ENCODE data around the gene SLC13A5.

The SLC13A5 gene

GRCh38 chr17:6682339-6682738, 30.8 kb downstream of the SLC13A5 start:
- Mint-ChIP-seq H3K27ac (no peak overlapping the region), H3K4me1 (peaks cover 18% of the 10 kb centered on the region), H3K4me3 (no peak overlapping the region), H3K36me3 (no peaks in the 10 kb centered on the region), H3K9me3 (no peaks in the 10 kb centered on the region), H3K27me3 (peaks cover 58% of the 10 kb centered on the region)
- ATAC-seq: no peak

GRCh38 chr17:6681671-6682070, 31.5 kb downstream of the SLC13A5 start:
- no peak overlapping the region for H3K27ac Mint-ChIP-seq
- ATAC-seq: no peak
- peaks cover 21% of the 10 kb centered on the region for H3K4me1 Mint-ChIP-seq
- H3K36me3 Mint-ChIP-seq: no peaks in the 10 kb centered on the region
- H3K4me3 Mint-ChIP-seq: no peak overlapping the region
- H3K27me3 Mint-ChIP-seq: peaks cover 58% of the 10 kb centered on the region
- no peaks in the 10 kb centered on the region for H3K9me3 Mint-ChIP-seq

GRCh38 chr17:6681176-6681575, 32.0 kb downstream of the SLC13A5 start:
- Mint-ChIP-seq H3K4me3 (no peak overlapping the region), H3K27me3 (peaks cover 55% of the 10 kb centered on the region), H3K9me3 (no peaks in the 10 kb centered on the region), H3K4me1 (peaks cover 21% of the 10 kb centered on the region), H3K27ac (no peak overlapping the region), H3K36me3 (no peaks in the 10 kb centered on the region)
- no peak for ATAC-seq

DNA sequence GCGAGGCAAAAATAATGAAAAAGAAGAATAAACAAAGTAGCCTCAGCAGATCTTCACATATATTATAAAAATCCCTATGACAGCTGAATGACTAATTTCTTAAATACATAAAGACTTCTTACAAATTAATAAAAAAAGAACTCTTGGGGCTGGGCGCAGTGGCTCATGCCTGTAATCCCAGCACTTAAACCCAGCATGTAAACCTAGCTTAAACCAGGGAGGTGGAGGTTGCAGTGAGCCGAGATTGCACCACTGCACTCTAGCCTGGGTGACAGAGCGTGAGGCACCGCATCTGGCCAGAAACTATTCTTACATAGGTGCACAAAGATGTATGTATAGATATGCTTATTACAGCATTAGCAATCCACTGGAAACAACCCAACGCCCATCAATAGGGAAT, 33.9 kb downstream of the SLC13A5 start:
- Mint-ChIP-seq H3K4me1 (peaks cover 21% of the 10 kb centered on the region), H3K9me3 (no peaks in the 10 kb centered on the region), H3K27ac (no peak overlapping the region), H3K27me3 (peaks cover 41% of the 10 kb centered on the region), H3K4me3 (no peak overlapping the region), H3K36me3 (peaks cover 5% of the 10 kb centered on the region)
- ATAC-seq: no peak

GRCh38 chr17:6677946-6678345, 35.2 kb downstream of the SLC13A5 start:
- Mint-ChIP-seq H3K9me3 (no peaks in the 10 kb centered on the region), H3K4me1 (peaks cover 21% of the 10 kb centered on the region), H3K27ac (peak overlapping the region; percentile 25), H3K4me3 (no peak overlapping the region), H3K27me3 (peaks cover 41% of the 10 kb centered on the region), H3K36me3 (peaks cover 5% of the 10 kb centered on the region)
- no peak for ATAC-seq

- H3K27me3 Mint-ChIP-seq: peaks cover 37% of the 10 kb centered on the region
- H3K9me3 Mint-ChIP-seq: no peaks in the 10 kb centered on the region
- peak overlapping the region; percentile 25 for H3K27ac Mint-ChIP-seq
- peaks cover 21% of the 10 kb centered on the region for H3K4me1 Mint-ChIP-seq
- peaks cover 5% of the 10 kb centered on the region for H3K36me3 Mint-ChIP-seq
- peak; percentile 36 for ATAC-seq
- no peak overlapping the region for H3K4me3 Mint-ChIP-seq
Measured at GRCh38 chr17:6677158-6677831, 35.9 kb downstream of the SLC13A5 start.

GRCh38 chr17:6676802-6677157, 36.4 kb downstream of the SLC13A5 start:
- Mint-ChIP-seq H3K27ac (no peak overlapping the region), H3K36me3 (peaks cover 5% of the 10 kb centered on the region), H3K4me1 (peaks cover 21% of the 10 kb centered on the region), H3K9me3 (no peaks in the 10 kb centered on the region), H3K4me3 (no peak overlapping the region), H3K27me3 (peaks cover 32% of the 10 kb centered on the region)
- ATAC-seq: no peak

- Mint-ChIP-seq H3K36me3 (peaks cover 11% of the 10 kb centered on the region), H3K27ac (no peak overlapping the region), H3K4me1 (peaks cover 16% of the 10 kb centered on the region), H3K9me3 (no peaks in the 10 kb centered on the region), H3K27me3 (peaks cover 17% of the 10 kb centered on the region), H3K4me3 (no peak overlapping the region)
- no peak for ATAC-seq
Measured at GRCh38 chr17:6675201-6675825, 37.9 kb downstream of the SLC13A5 start.

GRCh38 chr17:6674586-6674985, 38.6 kb downstream of the SLC13A5 start:
- ATAC-seq: no peak
- peaks cover 16% of the 10 kb centered on the region for H3K4me1 Mint-ChIP-seq
- peaks cover 11% of the 10 kb centered on the region for H3K36me3 Mint-ChIP-seq
- no peak overlapping the region for H3K27ac Mint-ChIP-seq
- H3K9me3 Mint-ChIP-seq: no peaks in the 10 kb centered on the region
- H3K27me3 Mint-ChIP-seq: peaks cover 16% of the 10 kb centered on the region
- H3K4me3 Mint-ChIP-seq: no peak overlapping the region

GRCh38 chr17:6671431-6671830, 41.7 kb downstream of the SLC13A5 start:
- Mint-ChIP-seq H3K9me3 (no peaks in the 10 kb centered on the region), H3K27me3 (no peaks in the 10 kb centered on the region), H3K27ac (no peak overlapping the region)

DNA sequence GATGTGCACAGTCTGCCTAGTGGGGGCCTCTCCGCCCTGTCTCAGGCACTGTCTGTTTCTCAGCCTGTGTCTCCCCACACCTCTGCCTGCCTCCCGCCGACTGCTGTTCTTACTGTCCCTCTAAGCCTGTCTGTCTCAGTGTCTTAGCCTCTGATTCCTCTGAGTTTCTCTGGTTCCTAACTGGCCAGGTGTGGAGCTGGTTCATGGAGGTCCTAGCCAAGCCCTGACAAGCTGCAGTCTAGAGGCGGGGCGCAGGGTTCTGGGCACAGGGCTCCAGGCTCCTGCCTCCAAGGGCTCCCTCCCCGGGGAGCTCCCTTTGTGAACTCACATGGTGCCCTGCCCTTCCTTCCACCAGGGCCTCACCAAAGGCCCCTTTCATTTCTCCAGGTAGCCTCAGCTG, 42.2 kb downstream of the SLC13A5 start:
- Mint-ChIP-seq H3K27me3 (no peaks in the 10 kb centered on the region), H3K4me3 (no peak overlapping the region), H3K27ac (no peak overlapping the region), H3K9me3 (no peaks in the 10 kb centered on the region), H3K4me1 (peaks cover 11% of the 10 kb centered on the region), H3K36me3 (peaks cover 17% of the 10 kb centered on the region)
- ATAC-seq: no peak

More at GRCh38 chr17:6671431-6671830, 41.7 kb downstream of the SLC13A5 start:
- Mint-ChIP-seq H3K4me1 (peaks cover 11% of the 10 kb centered on the region), H3K4me3 (no peak overlapping the region), H3K36me3 (peaks cover 17% of the 10 kb centered on the region)
- no peak for ATAC-seq

GRCh38 chr17:6670571-6670970, 42.6 kb downstream of the SLC13A5 start:
- Mint-ChIP-seq H3K4me1 (peaks cover 11% of the 10 kb centered on the region), H3K27me3 (no peaks in the 10 kb centered on the region), H3K4me3 (no peak overlapping the region), H3K27ac (no peak overlapping the region), H3K9me3 (no peaks in the 10 kb centered on the region), H3K36me3 (peaks cover 17% of the 10 kb centered on the region)
- no peak for ATAC-seq

- no peak for ATAC-seq
- no peaks in the 10 kb centered on the region for H3K9me3 Mint-ChIP-seq
- H3K4me3 Mint-ChIP-seq: no peak overlapping the region
- peaks cover 12% of the 10 kb centered on the region for H3K36me3 Mint-ChIP-seq
- no peaks in the 10 kb centered on the region for H3K27me3 Mint-ChIP-seq
- H3K4me1 Mint-ChIP-seq: peaks cover 11% of the 10 kb centered on the region
- H3K27ac Mint-ChIP-seq: no peak overlapping the region
Measured at GRCh38 chr17:6669479-6670212, 43.5 kb downstream of the SLC13A5 start.

DNA sequence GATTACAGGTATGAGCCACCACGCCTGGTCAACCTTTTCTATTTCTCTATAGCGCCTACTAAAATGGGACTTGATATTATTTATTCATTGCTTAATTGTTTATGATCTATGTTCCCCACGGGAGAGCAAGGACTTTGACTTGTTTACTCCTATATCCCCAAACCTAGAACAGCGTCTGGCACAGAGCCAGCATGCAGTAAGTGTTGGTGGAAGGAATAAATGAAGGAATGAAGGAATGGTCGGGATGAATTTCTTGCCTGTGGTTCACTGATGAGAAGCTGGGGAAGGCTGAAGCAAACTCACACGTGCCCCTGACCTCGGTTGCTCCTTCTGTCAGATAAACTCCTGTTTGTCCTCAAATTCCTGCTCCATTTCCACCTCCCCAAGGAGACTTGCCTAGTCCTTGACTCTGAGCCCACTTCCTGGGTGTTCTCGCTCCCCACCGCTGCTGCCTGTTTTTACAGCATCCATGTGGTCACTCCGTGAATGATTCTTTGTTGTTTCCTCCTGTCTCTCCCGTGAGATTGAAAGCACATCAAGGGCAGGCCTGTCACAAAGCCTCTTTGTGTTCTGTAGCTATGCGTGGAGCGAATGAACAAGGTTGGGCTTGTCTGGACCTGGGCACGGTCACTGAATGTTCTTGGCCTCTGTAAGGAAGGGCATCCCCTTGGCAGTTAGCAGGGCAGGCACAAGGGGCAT, 44.3 kb downstream of the SLC13A5 start:
- H3K4me1 Mint-ChIP-seq: peaks cover 11% of the 10 kb centered on the region
- H3K27me3 Mint-ChIP-seq: no peaks in the 10 kb centered on the region
- ATAC-seq: no peak
- peaks cover 12% of the 10 kb centered on the region for H3K36me3 Mint-ChIP-seq
- no peak overlapping the region for H3K27ac Mint-ChIP-seq
- no peaks in the 10 kb centered on the region for H3K9me3 Mint-ChIP-seq
- no peak overlapping the region for H3K4me3 Mint-ChIP-seq

GRCh38 chr17:6668219-6668618, 45.0 kb downstream of the SLC13A5 start:
- Mint-ChIP-seq H3K27ac (no peak overlapping the region), H3K36me3 (peaks cover 12% of the 10 kb centered on the region), H3K9me3 (no peaks in the 10 kb centered on the region), H3K4me1 (peaks cover 11% of the 10 kb centered on the region), H3K4me3 (no peak overlapping the region), H3K27me3 (no peaks in the 10 kb centered on the region)
- ATAC-seq: no peak

Data from stimulated activated memory B cell treated with anti-CD40 and anti-IgM and Interleukin-4, amounts not matched to agents 10 μg/mL and 1 μg/mL and 100 μg/mL, for 72 hours (primary cell).